Osteoblast (primary cell): ENCODE measurements around the gene ADGRD2. TPM values are rescaled to one million over a fixed set of nuclear protein-coding genes. Genes with fewer than 3 reads are reported as not detected.

Experiments
- DNase-seq: peaks from one replicate; pipeline ENCODE4 v3.0.0; 2011; ENCODE audit warnings: low spot score, mixed read lengths; ENCODE audit not compliant: insufficient read length; ENCODE audit errors: missing footprints
- H2AFZ ChIP-seq: 2 replicates; pipeline ENCODE4 v1.6.0; 2011; ENCODE audit warnings: mild to moderate bottlenecking, low read length
- H3K27ac ChIP-seq: 2 replicates; pipeline ENCODE4 v1.5.1; 2011; ENCODE audit warnings: mild to moderate bottlenecking, low read depth, low read length, moderate library complexity
- H3K27me3 ChIP-seq: 2 replicates; pipeline ENCODE4 v1.6.0; 2012; ENCODE audit warnings: mild to moderate bottlenecking, control low read depth, inconsistent platforms, low read length, moderate library complexity; ENCODE audit not compliant: insufficient read depth
- H3K36me3 ChIP-seq: 2 replicates; pipeline ENCODE4 v1.5.1; 2011; ENCODE audit warnings: mild to moderate bottlenecking, low read length, control low read depth, moderate library complexity; ENCODE audit not compliant: insufficient read depth
- H3K4me1 ChIP-seq: 2 replicates; pipeline ENCODE4 v1.5.1; 2011; ENCODE audit warnings: mild to moderate bottlenecking, low read length, control low read depth, moderate library complexity; ENCODE audit not compliant: insufficient read depth
- H3K4me2 ChIP-seq: 2 replicates; pipeline ENCODE4 v1.6.0; 2011; ENCODE audit warnings: mild to moderate bottlenecking, low read length; ENCODE audit not compliant: insufficient read depth
- H3K4me3 ChIP-seq: fragments of 200-600 bp; sonication (generic); 3 replicates; pipeline ENCODE4 v1.5.1; 2012; ENCODE audit warnings: mild to moderate bottlenecking, low read length, inconsistent platforms; ENCODE audit not compliant: insufficient read depth
- H3K79me2 ChIP-seq: 2 replicates; pipeline ENCODE4 v1.6.0; 2012; ENCODE audit warnings: mild to moderate bottlenecking, low read length, control low read depth, inconsistent platforms; ENCODE audit not compliant: insufficient read depth
- H3K9me3 ChIP-seq: 2 replicates; pipeline ENCODE4 v1.5.1; 2011; ENCODE audit warnings: low read depth, low read length, control low read depth
- H4K20me1 ChIP-seq: 2 replicates; pipeline ENCODE4 v1.6.0; 2012; ENCODE audit warnings: mild to moderate bottlenecking, low read length, control low read depth; ENCODE audit not compliant: insufficient read depth
- CTCF ChIP-seq: IDR thresholded peaks from 2 replicates; pipeline ENCODE4 v1.5.1; 2011; ENCODE audit warnings: mild to moderate bottlenecking, low read depth, low read length, moderate library complexity; ENCODE audit errors: extremely low read depth
- total RNA-seq: library from RNA; depleted of rRNA; stranded (reverse); fragments of >200 nt; gene quantifications from 2 replicates; pipeline ENCODE4 v1.2.3, GENCODE V29; 2012

The ADGRD2 gene
- total RNA-seq, 1 donor: not detected

GRCh38 chr9:124426361-124426760, 23.9 kb upstream of the ADGRD2 start:
- H3K79me2 ChIP-seq: no peaks in the 10 kb centered on the region

GRCh38 chr9:124427281-124427680, 23.0 kb upstream of the ADGRD2 start:
- DNase-seq: peak; percentile 46
- Histone ChIP-seq H3K9me3 (no peaks in the 10 kb centered on the region), H3K4me3 (no peak overlapping the region), H3K27me3 (peaks cover 2% of the 10 kb centered on the region), H3K4me2 (no peak overlapping the region), H4K20me1 (no peaks in the 10 kb centered on the region), H3K27ac (no peak overlapping the region), H3K4me1 (no peaks in the 10 kb centered on the region), H2AFZ (no peak overlapping the region), H3K36me3 (no peaks in the 10 kb centered on the region), H3K79me2 (no peaks in the 10 kb centered on the region)
- TF ChIP-seq CTCF: no peak

More at GRCh38 chr9:124426361-124426760, 23.9 kb upstream of the ADGRD2 start:
- DNase-seq: no peak
- Histone ChIP-seq H3K36me3 (no peaks in the 10 kb centered on the region), H3K4me1 (no peaks in the 10 kb centered on the region), H3K27ac (no peak overlapping the region), H3K27me3 (peaks cover 2% of the 10 kb centered on the region), H3K9me3 (no peaks in the 10 kb centered on the region), H4K20me1 (no peaks in the 10 kb centered on the region), H2AFZ (no peak overlapping the region), H3K4me2 (no peak overlapping the region), H3K4me3 (no peak overlapping the region)
- no peak for TF ChIP-seq CTCF

DNA sequence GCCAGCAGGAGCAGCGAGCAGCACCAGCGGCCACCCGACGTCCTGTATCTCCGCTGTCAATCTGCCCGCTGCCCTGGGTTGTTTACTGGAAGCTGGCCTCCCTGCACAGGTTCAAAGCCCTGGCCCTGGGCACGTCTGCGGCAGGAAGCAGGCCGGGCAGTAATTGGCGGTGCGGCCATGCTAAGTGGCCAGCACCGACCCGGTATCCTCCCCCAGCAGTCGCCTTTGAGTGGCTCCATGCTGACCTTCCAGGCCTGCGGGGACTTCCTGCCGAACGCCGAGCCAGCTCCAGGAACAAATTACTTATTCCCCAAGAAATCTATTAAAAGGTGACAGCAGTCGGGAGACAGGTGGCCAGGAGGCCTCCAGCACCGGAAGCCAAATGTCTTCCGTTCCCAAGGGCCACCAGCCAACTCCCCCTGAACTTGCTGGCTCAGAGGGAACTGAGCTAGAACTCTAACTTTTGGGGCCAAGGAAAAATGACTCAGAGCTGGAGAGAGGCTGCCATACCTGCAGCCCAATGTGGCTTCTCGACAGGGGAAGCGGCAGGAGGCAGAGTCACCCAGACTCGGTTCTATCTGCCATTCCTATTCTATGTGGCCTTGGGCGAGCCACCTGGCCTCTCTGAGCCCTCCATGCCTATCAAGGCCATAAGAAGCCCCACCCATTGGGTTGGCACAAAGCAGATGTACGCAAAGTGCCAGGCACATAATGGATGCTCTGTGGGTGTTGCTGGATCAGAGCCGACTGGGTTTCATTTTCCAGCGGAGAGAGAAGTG, 21.3 kb upstream of the ADGRD2 start:
- Histone ChIP-seq H3K9me3 (no peaks in the 10 kb centered on the region), H3K4me3 (no peak overlapping the region), H3K27me3 (peaks cover 5% of the 10 kb centered on the region), H3K79me2 (no peaks in the 10 kb centered on the region), H3K4me1 (no peaks in the 10 kb centered on the region), H3K4me2 (no peak overlapping the region), H3K36me3 (no peaks in the 10 kb centered on the region), H3K27ac (no peak overlapping the region), H2AFZ (no peak overlapping the region), H4K20me1 (no peaks in the 10 kb centered on the region)
- no peak for DNase-seq
- no peak for TF ChIP-seq CTCF

DNA sequence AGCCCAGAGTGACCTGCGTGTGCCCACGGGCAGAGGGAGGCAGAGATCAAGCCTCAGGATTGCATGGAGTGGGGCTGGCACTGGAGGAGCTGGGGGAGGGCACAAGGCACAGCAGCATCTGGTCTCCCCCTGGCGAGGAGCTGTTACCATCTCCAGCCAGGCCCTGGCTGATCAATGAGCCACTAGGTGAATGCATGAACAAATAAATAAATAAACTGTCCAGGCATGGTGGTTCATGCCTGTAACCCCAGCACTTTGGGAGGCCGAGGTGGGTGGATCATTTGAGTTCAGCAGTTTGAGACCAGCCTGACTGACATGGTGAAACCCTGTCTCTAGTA, 20.8 kb upstream of the ADGRD2 start:
- Histone ChIP-seq H3K9me3 (no peaks in the 10 kb centered on the region), H3K79me2 (no peaks in the 10 kb centered on the region), H2AFZ (no peak overlapping the region), H3K4me1 (no peaks in the 10 kb centered on the region), H3K27me3 (peaks cover 5% of the 10 kb centered on the region), H3K27ac (no peak overlapping the region), H3K4me2 (no peak overlapping the region), H4K20me1 (no peaks in the 10 kb centered on the region), H3K36me3 (no peaks in the 10 kb centered on the region), H3K4me3 (no peak overlapping the region)
- no peak for DNase-seq
- no peak for TF ChIP-seq CTCF
